Activated T-helper 2 cell treated with anti-CD3 and anti-CD28 coated beads, Interferon-gamma antibody, Interleukin-2, Interleukin-4, amounts not matched to agents 10 μg/mL and 5 μg/mL and 100 μg/mL, durations not matched to agents 14 hours and 24 hours and 36 hours (primary cell): ENCODE measurements around the gene PIK3R3. TPM values are rescaled to one million over a fixed set of nuclear protein-coding genes. Genes with fewer than 3 reads are reported as not detected.
"Not testable (repeated sequence)": the region's sequence is repeated elsewhere in the genome, so short reads cannot be mapped to it uniquely, and the experiment has no call there.

Experiments used
- DNase-seq: peaks from one replicate; pipeline ENCODE4 v3.0.0; 2021; ENCODE audit warnings: low spot score
- H3K27ac Mint-ChIP-seq: one replicate; pipeline ENCODE4 v1.8.0; 2021; ENCODE audit warnings: mixed read lengths
- H3K27me3 Mint-ChIP-seq: one replicate; pipeline ENCODE4 v1.8.0; 2021; ENCODE audit warnings: low read depth, mixed read lengths
- H3K36me3 Mint-ChIP-seq: one replicate; pipeline ENCODE4 v1.8.0; 2021; ENCODE audit warnings: low read depth, mixed read lengths
- H3K4me1 Mint-ChIP-seq: one replicate; pipeline ENCODE4 v1.8.0; 2021; ENCODE audit warnings: low read depth, mixed read lengths
- H3K4me3 Mint-ChIP-seq: one replicate; pipeline ENCODE4 v1.8.0; 2021; ENCODE audit warnings: low read depth, mild to moderate bottlenecking, moderate library complexity, mixed read lengths
- H3K9me3 Mint-ChIP-seq: one replicate; pipeline ENCODE4 v1.8.0; 2021; ENCODE audit warnings: mixed read lengths
- intact Hi-C: fragments of 100-400 bp; cut with micrococcal nuclease; formaldehyde crosslinking; loops from one replicate; pipeline ENCODE4 v1.15.1; 2023
- total RNA-seq: library from RNA; stranded (reverse); gene quantifications from 2 replicates; pipeline ENCODE4 v1.2.3, GENCODE V29; 2022

Gene PIK3R3
- total RNA-seq, 1 donor from 2014 or later, result 3.3 TPM

- DNase-seq, result no peak
- Mint-ChIP-seq H3K4me1 (peaks cover 20% of the 10 kb centered on the region), H3K27me3 (no peaks in the 10 kb centered on the region), H3K27ac (no peak overlapping the region), H3K36me3 (peaks cover 8% of the 10 kb centered on the region), H3K4me3 (no peak overlapping the region), H3K9me3 (no peaks in the 10 kb centered on the region)
- intact Hi-C loops, result no loop called here
Observed at GRCh38 chr1:46065405-46065804, 67.0 kb downstream of the PIK3R3 start.

GRCh38 chr1:46064708-46065107, 67.7 kb downstream of the PIK3R3 start:
- Mint-ChIP-seq H3K36me3 (peaks cover 8% of the 10 kb centered on the region), H3K4me1 (peaks cover 20% of the 10 kb centered on the region), H3K27ac (no peak overlapping the region), H3K27me3 (no peaks in the 10 kb centered on the region), H3K4me3 (no peak overlapping the region), H3K9me3 (no peaks in the 10 kb centered on the region)
- intact Hi-C loops, result no loop called here
- DNase-seq, result no peak

- peak; percentile 40 for DNase-seq
- Mint-ChIP-seq H3K36me3 (peaks cover 8% of the 10 kb centered on the region), H3K4me1 (peaks cover 20% of the 10 kb centered on the region), H3K4me3 (no peak overlapping the region), H3K9me3 (no peaks in the 10 kb centered on the region), H3K27ac (no peak overlapping the region), H3K27me3 (no peaks in the 10 kb centered on the region)
- intact Hi-C loops, result no loop called here
Observed at GRCh38 chr1:46062651-46063319, 69.6 kb downstream of the PIK3R3 start.

GRCh38 chr1:46061146-46061545, 71.3 kb downstream of the PIK3R3 start:
- peaks cover 8% of the 10 kb centered on the region for H3K36me3 Mint-ChIP-seq
- intact Hi-C loops, result no loop called here
- H3K9me3 Mint-ChIP-seq, result no peaks in the 10 kb centered on the region
- no peak overlapping the region for H3K27ac Mint-ChIP-seq
- no peak for DNase-seq
- H3K4me3 Mint-ChIP-seq, result no peak overlapping the region
- no peaks in the 10 kb centered on the region for H3K27me3 Mint-ChIP-seq
- peaks cover 20% of the 10 kb centered on the region for H3K4me1 Mint-ChIP-seq

GRCh38 chr1:46058936-46059335, 73.5 kb downstream of the PIK3R3 start:
- peaks cover 8% of the 10 kb centered on the region for H3K36me3 Mint-ChIP-seq
- no peaks in the 10 kb centered on the region for H3K27me3 Mint-ChIP-seq
- intact Hi-C loops, result no loop called here
- no peak overlapping the region for H3K27ac Mint-ChIP-seq
- no peaks in the 10 kb centered on the region for H3K9me3 Mint-ChIP-seq
- DNase-seq, result no peak
- no peak overlapping the region for H3K4me3 Mint-ChIP-seq
- H3K4me1 Mint-ChIP-seq, result peaks cover 14% of the 10 kb centered on the region

- H3K4me1 Mint-ChIP-seq, result peaks cover 6% of the 10 kb centered on the region
- no peak overlapping the region for H3K27ac Mint-ChIP-seq
- no peak for DNase-seq
- no peaks in the 10 kb centered on the region for H3K9me3 Mint-ChIP-seq
- no peak overlapping the region for H3K4me3 Mint-ChIP-seq
- intact Hi-C loops, result no loop called here
- H3K27me3 Mint-ChIP-seq, result no peaks in the 10 kb centered on the region
- H3K36me3 Mint-ChIP-seq, result peaks cover 8% of the 10 kb centered on the region
Observed at GRCh38 chr1:46057781-46058180, 74.6 kb downstream of the PIK3R3 start.

GRCh38 chr1:46057215-46057614, 75.2 kb downstream of the PIK3R3 start:
- H3K27ac Mint-ChIP-seq, H3K4me1 Mint-ChIP-seq, H3K9me3 Mint-ChIP-seq, H3K27me3 Mint-ChIP-seq, H3K4me3 Mint-ChIP-seq, DNase-seq, intact Hi-C loops, H3K36me3 Mint-ChIP-seq: not testable (repeated sequence)

GRCh38 chr1:46056325-46056724, 76.1 kb downstream of the PIK3R3 start:
- Mint-ChIP-seq H3K9me3 (no peaks in the 10 kb centered on the region), H3K36me3 (peaks cover 5% of the 10 kb centered on the region), H3K27me3 (no peaks in the 10 kb centered on the region), H3K4me1 (no peaks in the 10 kb centered on the region), H3K4me3 (no peak overlapping the region), H3K27ac (no peak overlapping the region)
- no peak for DNase-seq
- intact Hi-C loops, result no loop called here

GRCh38 chr1:46053734-46054133, 78.7 kb downstream of the PIK3R3 start:
- Mint-ChIP-seq H3K4me3 (no peak overlapping the region), H3K36me3 (no peaks in the 10 kb centered on the region), H3K4me1 (no peaks in the 10 kb centered on the region), H3K9me3 (no peaks in the 10 kb centered on the region), H3K27ac (no peak overlapping the region), H3K27me3 (peaks cover 6% of the 10 kb centered on the region)
- intact Hi-C loops, result no loop called here
- no peak for DNase-seq

- DNase-seq, result no peak
Observed at GRCh38 chr1:46044116-46044515, 88.3 kb downstream of the PIK3R3 start.

GRCh38 chr1:46043458-46044017, 88.9 kb downstream of the PIK3R3 start:
- Mint-ChIP-seq H3K27me3 (peaks cover under 1% of the 10 kb centered on the region), H3K36me3 (no peaks in the 10 kb centered on the region)
- intact Hi-C loops, result no loop called here

More at GRCh38 chr1:46044116-46044515, 88.3 kb downstream of the PIK3R3 start:
- intact Hi-C loops, result no loop called here
- no peak overlapping the region for H3K4me3 Mint-ChIP-seq
- peaks cover 2% of the 10 kb centered on the region for H3K27me3 Mint-ChIP-seq
- peaks cover 4% of the 10 kb centered on the region for H3K4me1 Mint-ChIP-seq
- no peak overlapping the region for H3K27ac Mint-ChIP-seq
- no peaks in the 10 kb centered on the region for H3K36me3 Mint-ChIP-seq
- H3K9me3 Mint-ChIP-seq, result no peaks in the 10 kb centered on the region

GRCh38 chr1:46041974-46042373, 90.5 kb downstream of the PIK3R3 start:
- H3K36me3 Mint-ChIP-seq, result no peaks in the 10 kb centered on the region
- H3K4me3 Mint-ChIP-seq, result no peak overlapping the region
- H3K4me1 Mint-ChIP-seq, result peaks cover 4% of the 10 kb centered on the region
- H3K9me3 Mint-ChIP-seq, result no peaks in the 10 kb centered on the region
- no peaks in the 10 kb centered on the region for H3K27me3 Mint-ChIP-seq
- H3K27ac Mint-ChIP-seq, result no peak overlapping the region
- intact Hi-C loops, result no loop called here
- no peak for DNase-seq

More at GRCh38 chr1:46043458-46044017, 88.9 kb downstream of the PIK3R3 start:
- H3K27ac Mint-ChIP-seq, result no peak overlapping the region
- peaks cover 4% of the 10 kb centered on the region for H3K4me1 Mint-ChIP-seq
- H3K4me3 Mint-ChIP-seq, result no peak overlapping the region
- DNase-seq, result no peak
- no peaks in the 10 kb centered on the region for H3K9me3 Mint-ChIP-seq

- no peak overlapping the region for H3K4me3 Mint-ChIP-seq
- H3K27me3 Mint-ChIP-seq, result no peaks in the 10 kb centered on the region
- intact Hi-C loops, result no loop called here
- DNase-seq, result no peak
- H3K9me3 Mint-ChIP-seq, result no peaks in the 10 kb centered on the region
- peaks cover 4% of the 10 kb centered on the region for H3K4me1 Mint-ChIP-seq
- H3K36me3 Mint-ChIP-seq, result no peaks in the 10 kb centered on the region
- H3K27ac Mint-ChIP-seq, result no peak overlapping the region
Observed at GRCh38 chr1:46041551-46041950, 90.9 kb downstream of the PIK3R3 start.
